IMR-90 (cell line): ENCODE data around the gene ST6GALNAC3. TPM values are rescaled to one million over a fixed set of nuclear protein-coding genes. Genes with fewer than 3 reads are reported as not detected.

Experiments
- ATAC-seq: fragments of 200-7000 bp; cut with Tn5 transposase; 2 replicates; pipeline ENCODE4 v1.9.1; 2020; ENCODE audit warnings: low read depth, mild to moderate bottlenecking, moderate library complexity
- BruUV-seq: library from RNA; stranded (reverse); fragments of 400-500 nt; replicated peaks from 2 replicates; lab custom pipeline; 2021; lab: Mats Ljungman, UMichigan
- CTCF ChIA-PET: fragments of 300-600 bp; formaldehyde crosslinking; extraction: SDS; loops from one replicate; lab custom pipeline; 2021; ENCODE audit warnings: antibody characterized with exemption; lab: Yijun Ruan, JAX
- POLR2A ChIA-PET: fragments of 300-600 bp; sonication (Branson Sonifier 250); formaldehyde crosslinking; loops from one replicate; lab custom pipeline; 2022; ENCODE audit warnings: antibody characterized with exemption; ENCODE audit not compliant: unreplicated experiment; lab: Charles Lee
- DNase-seq: peaks from one replicate; pipeline ENCODE4 v3.0.0; 2013
- H2AFZ ChIP-seq: replicated peaks from 2 replicates; pipeline ENCODE3; 2013; ENCODE audit warnings: low read length, mild to moderate bottlenecking; ENCODE audit not compliant: poor library complexity
- H2AK5ac ChIP-seq: 2 replicates; pipeline ENCODE4 v1.6.1; 2013; ENCODE audit warnings: low read depth, low read length, inconsistent platforms
- H2AK9ac ChIP-seq: replicated peaks from 2 replicates; pipeline ENCODE3; 2013; ENCODE audit warnings: mild to moderate bottlenecking, low read depth, low read length, moderate library complexity; ENCODE audit not compliant: poor library complexity
- H2BK120ac ChIP-seq: 2 replicates; pipeline ENCODE4 v1.6.1; 2013; ENCODE audit warnings: low read depth, low read length, inconsistent platforms
- H2BK15ac ChIP-seq: 3 replicates; pipeline ENCODE4 v1.6.1; 2013; ENCODE audit warnings: low read depth, low read length, inconsistent platforms
- H2BK20ac ChIP-seq: 2 replicates; pipeline ENCODE4 v1.6.1; 2013; ENCODE audit warnings: low read depth, mild to moderate bottlenecking, inconsistent platforms, low read length, moderate library complexity
- H2BK5ac ChIP-seq: 2 replicates; pipeline ENCODE4 v1.6.1; 2013; ENCODE audit warnings: mild to moderate bottlenecking, low read depth, low read length, inconsistent platforms; ENCODE audit not compliant: poor library complexity, severe bottlenecking
- H3K14ac ChIP-seq: replicated peaks from 2 replicates; pipeline ENCODE4 v1.6.1; 2013; ENCODE audit warnings: low read depth, low read length, inconsistent platforms
- H3K18ac ChIP-seq: 2 replicates; pipeline ENCODE4 v1.6.1; 2013; ENCODE audit warnings: low read depth, low read length, control low read depth
- H3K23ac ChIP-seq: 2 replicates; pipeline ENCODE4 v1.6.1; 2013; ENCODE audit warnings: low read depth, low read length, inconsistent platforms
- H3K27ac ChIP-seq: 2 replicates; pipeline ENCODE4 v1.5.1; 2013; ENCODE audit warnings: mild to moderate bottlenecking, control low read depth, low read length; ENCODE audit not compliant: insufficient read depth
- H3K27me3 ChIP-seq: 2 replicates; pipeline ENCODE4 v1.6.1; 2013; ENCODE audit warnings: low read length; ENCODE audit not compliant: control insufficient read depth, insufficient read depth
- H3K36me3 ChIP-seq: 2 replicates; pipeline ENCODE4 v1.6.1; 2013; ENCODE audit warnings: low read length, mixed read lengths; ENCODE audit not compliant: control insufficient read depth, insufficient read depth
- H3K4ac ChIP-seq: 2 replicates; pipeline ENCODE4 v1.6.1; 2013; ENCODE audit warnings: low read depth, low read length, inconsistent platforms
- H3K4me1 ChIP-seq: 2 replicates; pipeline ENCODE4 v1.6.1; 2013; ENCODE audit warnings: low read length, mixed read lengths; ENCODE audit not compliant: control insufficient read depth, insufficient read depth
- H3K4me2 ChIP-seq: 2 replicates; pipeline ENCODE4 v1.6.1; 2013; ENCODE audit warnings: low read depth, mild to moderate bottlenecking, control low read depth, low read length, moderate library complexity
- H3K4me3 ChIP-seq: 2 replicates; pipeline ENCODE4 v1.5.1; 2013; ENCODE audit warnings: low read depth, mild to moderate bottlenecking, control low read depth, low read length, moderate library complexity; ENCODE audit not compliant: insufficient read depth
- H3K56ac ChIP-seq: 2 replicates; pipeline ENCODE4 v1.6.1; 2013; ENCODE audit warnings: low read length, inconsistent platforms; ENCODE audit not compliant: insufficient read depth; ENCODE audit errors: extremely low read depth
- H3K79me1 ChIP-seq, 2 experiments: 2 replicates each; pipeline ENCODE4 v1.6.1; 2013; ENCODE audit warnings: low read length in 2 of 2, inconsistent platforms in 1 of 2, low read depth in 1 of 2
- H3K9ac ChIP-seq: 2 replicates; pipeline ENCODE4 v1.6.1; 2013; ENCODE audit warnings: low read depth, low read length, control low read depth
- H3K9me1 ChIP-seq: 2 replicates; pipeline ENCODE4 v1.6.1; 2013; ENCODE audit warnings: low read length, inconsistent platforms; ENCODE audit not compliant: insufficient read depth
- H3K9me3 ChIP-seq: 2 replicates; pipeline ENCODE4 v1.6.1; 2013; ENCODE audit warnings: low read length; ENCODE audit not compliant: control insufficient read depth, insufficient read depth
- H4K20me1 ChIP-seq: 2 replicates; pipeline ENCODE4 v1.6.1; 2013; ENCODE audit warnings: low read length, inconsistent platforms; ENCODE audit not compliant: insufficient read depth
- H4K5ac ChIP-seq: 2 replicates; pipeline ENCODE4 v1.6.1; 2013; ENCODE audit warnings: mild to moderate bottlenecking, low read depth, low read length, control low read depth
- H4K8ac ChIP-seq, 2 experiments: 2 replicates each; pipeline ENCODE4 v1.6.1; 2013; ENCODE audit warnings: low read depth in 2 of 2, low read length in 2 of 2, control low read depth in 1 of 2, inconsistent platforms in 1 of 2
- H4K91ac ChIP-seq: 2 replicates; pipeline ENCODE4 v1.6.1; 2013; ENCODE audit warnings: low read depth, low read length, inconsistent platforms; ENCODE audit not compliant: insufficient read depth
- BHLHE40 ChIP-seq: fragments of 150-350 bp; IDR thresholded peaks from 2 replicates; pipeline ENCODE4 v1.6.1; 2016; ENCODE audit warnings: mild to moderate bottlenecking, low read depth, low read length
- CEBPB ChIP-seq: IDR thresholded peaks from 2 replicates; pipeline ENCODE4 v1.6.1; 2012; ENCODE audit warnings: low read depth, low read length, improper control_type of control experiment
- CHD1 ChIP-seq: IDR thresholded peaks from 2 replicates; pipeline ENCODE4 v1.6.1; 2012; ENCODE audit warnings: low read depth, low read length, improper control_type of control experiment
- CTCF ChIP-seq: conservative IDR thresholded peaks from 2 replicates; pipeline ENCODE4 v1.5.1; 2012; ENCODE audit warnings: mild to moderate bottlenecking, low read depth, low read length, improper control_type of control experiment
- ELK1 ChIP-seq: fragments of 150-350 bp; IDR thresholded peaks from 2 replicates; pipeline ENCODE4 v1.6.1; 2016; ENCODE audit warnings: low read depth, mild to moderate bottlenecking, low read length, moderate library complexity, borderline replicate concordance
- FOS ChIP-seq: fragments of 150-350 bp; IDR thresholded peaks from 2 replicates; pipeline ENCODE4 v1.6.1; 2016; ENCODE audit warnings: low read depth, low read length
- MAFK ChIP-seq: IDR thresholded peaks from 2 replicates; pipeline ENCODE4 v1.6.1; 2012; ENCODE audit warnings: low read depth, low read length, improper control_type of control experiment
- MAZ ChIP-seq: IDR thresholded peaks from 2 replicates; pipeline ENCODE4 v1.6.1; 2012; ENCODE audit warnings: low read depth, mild to moderate bottlenecking, low read length, improper control_type of control experiment, moderate library complexity, borderline replicate concordance
- MXI1 ChIP-seq: IDR thresholded peaks from 2 replicates; pipeline ENCODE4 v1.6.1; 2012; ENCODE audit warnings: low read depth, mild to moderate bottlenecking, low read length, moderate library complexity, borderline replicate concordance
- NFE2L2 ChIP-seq: fragments of 150-350 bp; IDR thresholded peaks from 2 replicates; pipeline ENCODE4 v1.6.1; 2016; ENCODE audit warnings: low read depth, mild to moderate bottlenecking, low read length
- POLR2A ChIP-seq: IDR thresholded peaks from 2 replicates; pipeline ENCODE4 v1.6.1; 2012; ENCODE audit warnings: mild to moderate bottlenecking, low read depth, low read length
- RAD21 ChIP-seq: IDR thresholded peaks from 2 replicates; pipeline ENCODE4 v1.6.1; 2012; ENCODE audit warnings: low read length, improper control_type of control experiment
- RCOR1 ChIP-seq: IDR thresholded peaks from 2 replicates; pipeline ENCODE4 v1.6.1; 2012; ENCODE audit warnings: mild to moderate bottlenecking, low read length, improper control_type of control experiment; ENCODE audit not compliant: insufficient replicate concordance
- RFX5 ChIP-seq: IDR thresholded peaks from 2 replicates; pipeline ENCODE4 v1.8.0; 2012; ENCODE audit warnings: low read depth, mild to moderate bottlenecking, low read length, moderate library complexity
- SMC3 ChIP-seq: fragments of 150-350 bp; IDR thresholded peaks from 2 replicates; pipeline ENCODE4 v1.6.1; 2016; ENCODE audit warnings: low read depth, mild to moderate bottlenecking, antibody characterized with exemption, low read length, moderate library complexity
- USF2 ChIP-seq: fragments of 150-350 bp; IDR thresholded peaks from 2 replicates; pipeline ENCODE4 v1.6.1; 2017; ENCODE audit warnings: mild to moderate bottlenecking, antibody characterized with exemption, low read length, low read depth
- WGBS, 2 experiments: methylation state at CpG; one replicate each; pipeline versions ENCODE4 v1.1.5 to v1.1.7; 2013; ENCODE audit warnings: missing lambda C conversion rate in 2 of 2; ENCODE audit not compliant: insufficient read length in 1 of 2; ENCODE audit errors: extremely low coverage in 2 of 2; 5-methylcytosine and 5-hydroxymethylcytosine counted together
- dilution Hi-C: fragments of 300-500 bp; cut with HindIII; formaldehyde crosslinking; loops from one replicate; pipeline ENCODE4 v1.14.3; 2018; ENCODE audit warnings: low sequenced_read_pairs; ENCODE audit not compliant: unreplicated experiment
- in situ Hi-C: fragments of 300-500 bp; cut with MboI; formaldehyde crosslinking; loops from 3 replicates; pipeline ENCODE4 v1.14.3; 2019; ENCODE audit warnings: low sequenced_read_pairs, inconsistent platforms, mixed read lengths
- intact Hi-C: fragments of 100-400 bp; cut with micrococcal nuclease; formaldehyde crosslinking; loops from 2 replicates; pipeline ENCODE4 v1.10.0; 2022
- polyA plus RNA-seq, 3 experiments: library from polyadenylated mRNA; depleted of rRNA; stranded (reverse); fragments of >200 nt; gene quantifications; 2 replicates each; pipeline ENCODE4 v1.2.3, GENCODE V29; 2012; ENCODE audit warnings: low replicate concordance in 1 of 3
- total RNA-seq: library from RNA; depleted of rRNA; stranded (reverse); fragments of >200 nt; gene quantifications from 2 replicates; pipeline ENCODE4 v1.2.3, GENCODE V29; 2012

Gene ST6GALNAC3
- total and polyA plus RNA-seq, 2 of the 4 experiments (the other 2 are of a cell fraction): 0.65 to 1.3 TPM

- Histone ChIP-seq H3K4me2 (no peak overlapping the region), H3K4ac (no peak overlapping the region), H3K27ac (no peak overlapping the region), H3K9ac (no peak overlapping the region), H3K9me1 (no peaks in the 10 kb centered on the region), H4K5ac (no peak overlapping the region), H3K4me3 (no peak overlapping the region), H4K91ac (no peak overlapping the region), H3K79me1 (no peaks in the 10 kb centered on the region), H3K18ac (no peak overlapping the region), H2BK15ac (no peak overlapping the region), H3K4me1 (no peaks in the 10 kb centered on the region), H2BK20ac (no peak overlapping the region), H3K14ac (no peak overlapping the region), H3K23ac (no peak overlapping the region), H4K20me1 (no peaks in the 10 kb centered on the region), H2AFZ (no peak overlapping the region), H3K9me3 (no peaks in the 10 kb centered on the region), H3K27me3 (peaks cover 3% of the 10 kb centered on the region; the same call in 1 of the 2 replicates), H3K56ac (no peak overlapping the region), H2AK5ac (no peak overlapping the region), H2BK120ac (no peak overlapping the region), H4K8ac (no peak overlapping the region), H3K36me3 (no peaks in the 10 kb centered on the region), H2AK9ac (no peak overlapping the region), H2BK5ac (no peak overlapping the region)
- CTCF ChIA-PET: interaction anchor here (1.0 kb wide), 1 partner anchor 13 kb away, joined by 4 read pairs; no protein-coding TSS in a partner anchor
- in situ Hi-C loops: no loop called here
- dilution Hi-C loops: no loop called here
- ATAC-seq (no peak), DNase-seq (no peak)
- BruUV-seq: no TSS peak
- POLR2A ChIA-PET: no interaction called here
- no peak for TF ChIP-seq USF2
- TF ChIP-seq NFE2L2: no peak
- no peak for TF ChIP-seq SMC3
- TF ChIP-seq RCOR1: no peak
- no peak for TF ChIP-seq MAFK
- no peak for TF ChIP-seq RFX5
- TF ChIP-seq CHD1: no peak
- TF ChIP-seq CEBPB: no peak
- no peak for TF ChIP-seq CTCF
- TF ChIP-seq BHLHE40: no peak
- no peak for TF ChIP-seq MAZ
- no peak for TF ChIP-seq POLR2A
- TF ChIP-seq MXI1: no peak
- no peak for TF ChIP-seq RAD21
- TF ChIP-seq FOS: no peak
- TF ChIP-seq ELK1: no peak
- intact Hi-C loops: no loop called here
- WGBS, 2 experiments: no CpG with 5 or more reads among the region's 1 CpG
Observed at GRCh38 chr1:76048219-76048618, 26.3 kb upstream of the ST6GALNAC3 start.
